ENCODE data around the gene DISC1.
"Not testable (repeated sequence)": the region's sequence is repeated elsewhere in the genome, so short reads cannot be mapped to it uniquely, and the experiment has no call there.

Gene DISC1

DNA sequence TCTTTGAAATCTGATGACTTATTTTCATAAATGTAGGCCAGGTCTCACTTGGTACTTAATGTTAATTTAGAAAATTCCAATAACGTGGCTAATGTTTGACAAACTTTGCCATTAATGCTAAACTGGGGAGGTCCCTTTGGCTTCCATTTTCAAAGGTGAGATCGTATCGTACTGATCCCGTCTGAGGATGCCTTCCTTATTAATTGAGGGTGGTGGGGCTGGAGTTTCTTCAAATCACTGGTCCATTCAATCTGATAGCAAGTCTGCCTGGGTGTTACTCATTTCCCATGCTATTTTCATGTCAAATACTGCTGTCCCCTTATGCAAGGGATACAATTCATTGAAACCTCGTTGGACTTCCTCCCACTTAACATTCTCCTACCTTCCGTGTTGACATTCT lies 327.1 kb downstream of the DISC1 start:
- Mint-ChIP-seq H3K9me3 (peaks cover 11% of the 10 kb centered on the region), H3K27ac (no peak overlapping the region), H3K4me3 (no peak overlapping the region), H3K27me3 (no peaks in the 10 kb centered on the region), H3K36me3 (peaks cover 15% of the 10 kb centered on the region), H3K4me1 (no peaks in the 10 kb centered on the region)

- H3K9me3 Mint-ChIP-seq: peaks cover 11% of the 10 kb centered on the region
- no peak overlapping the region for H3K4me3 Mint-ChIP-seq
- no peak overlapping the region for H3K27ac Mint-ChIP-seq
- H3K36me3 Mint-ChIP-seq: peaks cover 22% of the 10 kb centered on the region
- H3K4me1 Mint-ChIP-seq: no peaks in the 10 kb centered on the region
- no peaks in the 10 kb centered on the region for H3K27me3 Mint-ChIP-seq
Observed at GRCh38 chr1:231954751-231955150, 328.2 kb downstream of the DISC1 start.

- Mint-ChIP-seq H3K4me1 (no peaks in the 10 kb centered on the region), H3K36me3 (peaks cover 24% of the 10 kb centered on the region), H3K27ac (no peak overlapping the region), H3K9me3 (peaks cover 11% of the 10 kb centered on the region), H3K27me3 (no peaks in the 10 kb centered on the region), H3K4me3 (no peak overlapping the region)
Observed at GRCh38 chr1:231957359-231957758, 330.8 kb downstream of the DISC1 start.

DNA sequence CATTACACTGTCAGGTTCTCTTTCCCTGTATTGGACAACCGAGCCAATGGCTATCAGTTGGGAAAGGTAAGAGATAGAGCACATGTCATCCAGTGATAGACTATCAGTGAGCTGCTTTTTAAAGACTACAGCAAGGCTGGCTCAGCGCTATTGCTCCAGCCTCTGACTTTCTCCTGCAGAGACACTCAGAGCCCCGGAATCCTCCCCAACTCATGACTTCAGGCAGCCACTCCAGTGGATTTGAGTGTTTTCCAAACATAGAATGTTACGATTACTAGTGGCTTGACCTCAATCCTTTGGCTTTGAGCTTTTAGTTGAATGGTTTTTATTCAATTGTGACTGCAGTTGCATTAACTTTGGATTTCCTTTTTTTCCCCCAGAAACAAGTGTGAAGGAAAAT lies 331.9 kb downstream of the DISC1 start:
- Mint-ChIP-seq H3K9me3 (peaks cover 11% of the 10 kb centered on the region), H3K27ac (no peak overlapping the region), H3K4me3 (no peak overlapping the region), H3K4me1 (no peaks in the 10 kb centered on the region), H3K27me3 (no peaks in the 10 kb centered on the region), H3K36me3 (peaks cover 28% of the 10 kb centered on the region)

DNA sequence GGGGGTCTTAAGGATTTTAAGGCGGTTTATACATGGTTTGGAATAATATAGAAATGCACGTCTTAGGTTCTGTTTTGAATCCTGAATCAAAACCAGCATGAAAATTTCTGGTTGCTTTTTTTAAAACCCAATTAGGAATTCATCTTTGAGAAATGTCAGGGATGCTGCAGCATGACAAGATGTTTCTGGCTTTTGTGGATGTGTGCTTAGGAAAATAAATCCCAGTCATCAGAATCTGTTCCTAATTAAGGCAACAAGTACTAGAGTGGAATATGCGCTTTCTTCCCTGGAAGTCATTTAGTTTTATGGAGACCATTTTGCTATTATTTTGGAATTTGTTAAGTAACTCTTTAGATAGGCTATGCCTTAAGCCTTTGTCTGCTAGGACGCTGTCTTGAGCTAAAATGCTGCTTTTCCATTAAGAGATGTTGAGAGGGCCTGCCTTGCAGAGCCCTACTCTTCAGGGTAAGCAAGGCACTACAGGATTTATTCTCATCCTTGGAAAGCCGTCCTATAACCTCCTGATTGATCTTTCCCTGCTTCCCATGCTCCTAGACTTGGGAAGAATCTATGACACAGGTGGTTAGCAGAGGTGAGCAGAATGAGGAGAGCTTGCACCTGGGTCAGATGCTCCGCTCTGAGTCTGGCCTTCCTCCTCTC lies 332.8 kb downstream of the DISC1 start:
- no peak overlapping the region for H3K27ac Mint-ChIP-seq
- H3K27me3 Mint-ChIP-seq: no peaks in the 10 kb centered on the region
- no peaks in the 10 kb centered on the region for H3K4me1 Mint-ChIP-seq
- peaks cover 28% of the 10 kb centered on the region for H3K36me3 Mint-ChIP-seq
- no peak overlapping the region for H3K4me3 Mint-ChIP-seq
- H3K9me3 Mint-ChIP-seq: peaks cover 11% of the 10 kb centered on the region

GRCh38 chr1:231961801-231962200 lies 335.2 kb downstream of the DISC1 start:
- not testable (repeated sequence) for H3K27me3 Mint-ChIP-seq, H3K27ac Mint-ChIP-seq, H3K4me3 Mint-ChIP-seq, H3K4me1 Mint-ChIP-seq, H3K9me3 Mint-ChIP-seq
- H3K36me3 Mint-ChIP-seq: peaks cover 20% of the 10 kb centered on the region

- Mint-ChIP-seq H3K4me3 (no peak overlapping the region), H3K36me3 (peaks cover 21% of the 10 kb centered on the region), H3K27me3 (no peaks in the 10 kb centered on the region), H3K27ac (no peak overlapping the region), H3K9me3 (no peaks in the 10 kb centered on the region), H3K4me1 (no peaks in the 10 kb centered on the region)
Observed at GRCh38 chr1:231962636-231963035, 336.0 kb downstream of the DISC1 start.

GRCh38 chr1:231964241-231964640 lies 337.7 kb downstream of the DISC1 start:
- Mint-ChIP-seq H3K27ac (no peak overlapping the region), H3K9me3 (no peaks in the 10 kb centered on the region), H3K36me3 (peaks cover 19% of the 10 kb centered on the region), H3K4me1 (no peaks in the 10 kb centered on the region), H3K4me3 (no peak overlapping the region), H3K27me3 (no peaks in the 10 kb centered on the region)

- no peaks in the 10 kb centered on the region for H3K4me1 Mint-ChIP-seq
- H3K27ac Mint-ChIP-seq: no peak overlapping the region
- H3K4me3 Mint-ChIP-seq: no peak overlapping the region
- H3K9me3 Mint-ChIP-seq: no peaks in the 10 kb centered on the region
- no peaks in the 10 kb centered on the region for H3K27me3 Mint-ChIP-seq
- peaks cover 15% of the 10 kb centered on the region for H3K36me3 Mint-ChIP-seq
Observed at GRCh38 chr1:231964961-231965360, 338.4 kb downstream of the DISC1 start.

- peaks cover 19% of the 10 kb centered on the region for H3K36me3 Mint-ChIP-seq
- no peaks in the 10 kb centered on the region for H3K27me3 Mint-ChIP-seq
- H3K27ac Mint-ChIP-seq: no peak overlapping the region
- H3K4me1 Mint-ChIP-seq: no peaks in the 10 kb centered on the region
- no peak overlapping the region for H3K4me3 Mint-ChIP-seq
- H3K9me3 Mint-ChIP-seq: no peaks in the 10 kb centered on the region
Observed at GRCh38 chr1:231965615-231966014, 339.0 kb downstream of the DISC1 start.

DNA sequence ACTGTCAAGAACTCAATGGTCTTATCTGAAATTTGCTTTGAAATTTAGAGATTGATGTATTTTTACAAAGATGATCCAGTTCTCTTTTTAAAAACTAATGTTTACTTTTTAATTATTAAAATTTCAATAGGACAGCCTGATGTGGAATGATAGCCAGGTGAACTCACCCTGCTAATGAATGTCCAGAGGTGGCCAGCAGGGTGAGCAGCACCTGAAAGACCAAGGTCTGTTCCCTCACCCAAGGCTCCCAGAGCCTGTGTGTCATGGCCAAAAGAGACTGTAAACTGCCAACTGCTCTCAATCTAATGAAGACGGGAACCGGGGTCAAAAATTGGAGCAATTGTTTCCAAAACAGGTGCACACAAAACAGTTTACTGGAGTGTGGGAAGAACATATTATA lies 340.4 kb downstream of the DISC1 start:
- Mint-ChIP-seq H3K27ac (no peak overlapping the region), H3K9me3 (no peaks in the 10 kb centered on the region), H3K36me3 (peaks cover 23% of the 10 kb centered on the region), H3K27me3 (no peaks in the 10 kb centered on the region), H3K4me3 (no peak overlapping the region), H3K4me1 (no peaks in the 10 kb centered on the region)

- no peaks in the 10 kb centered on the region for H3K9me3 Mint-ChIP-seq
- peaks cover 20% of the 10 kb centered on the region for H3K36me3 Mint-ChIP-seq
- H3K4me1 Mint-ChIP-seq: no peaks in the 10 kb centered on the region
- no peak overlapping the region for H3K4me3 Mint-ChIP-seq
- no peak overlapping the region for H3K27ac Mint-ChIP-seq
- H3K27me3 Mint-ChIP-seq: no peaks in the 10 kb centered on the region
Observed at GRCh38 chr1:231969076-231969475, 342.5 kb downstream of the DISC1 start.

DNA sequence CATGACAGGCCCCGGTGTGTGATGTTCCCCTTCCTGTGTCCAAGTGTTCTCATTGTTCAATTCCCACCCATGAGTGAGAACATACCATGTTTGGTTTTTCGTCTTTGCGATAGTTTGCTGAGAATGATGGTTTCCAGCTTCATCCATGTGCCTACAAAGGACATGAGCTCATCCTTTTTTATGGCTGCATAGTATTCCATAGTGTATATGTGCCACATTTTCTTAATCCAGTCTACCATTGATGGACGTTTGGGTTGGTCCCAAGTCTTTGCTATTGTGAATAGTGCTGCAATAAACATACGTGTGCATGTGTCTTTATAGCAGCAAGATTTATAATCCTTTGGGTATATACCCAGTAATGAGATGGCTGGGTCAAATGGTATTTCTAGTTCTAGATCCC lies 343.2 kb downstream of the DISC1 start:
- H3K27me3 Mint-ChIP-seq, H3K4me3 Mint-ChIP-seq, H3K9me3 Mint-ChIP-seq, H3K27ac Mint-ChIP-seq, H3K4me1 Mint-ChIP-seq: not testable (repeated sequence)
- peaks cover 20% of the 10 kb centered on the region for H3K36me3 Mint-ChIP-seq

DNA sequence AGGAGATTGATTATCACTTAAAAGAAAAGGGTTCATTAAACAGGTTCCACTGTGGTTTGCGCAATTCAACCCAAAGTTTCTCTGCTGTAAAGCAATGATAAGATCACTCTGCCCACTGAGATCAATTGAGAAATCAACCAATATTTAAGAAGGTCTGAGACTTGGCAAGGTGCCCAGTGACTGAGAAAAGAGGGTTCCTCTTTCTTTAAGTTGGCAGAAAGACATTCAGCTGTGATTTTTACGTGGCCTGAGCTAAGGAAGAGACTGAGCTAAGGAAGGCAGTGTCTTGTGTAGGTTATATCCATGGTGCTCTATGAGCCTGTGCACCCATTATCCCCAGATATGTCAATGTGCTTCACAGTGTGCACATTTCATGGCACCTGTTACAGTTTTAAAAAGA lies 344.1 kb downstream of the DISC1 start:
- no peaks in the 10 kb centered on the region for H3K4me1 Mint-ChIP-seq
- H3K27me3 Mint-ChIP-seq: no peaks in the 10 kb centered on the region
- H3K9me3 Mint-ChIP-seq: peaks cover 5% of the 10 kb centered on the region
- H3K4me3 Mint-ChIP-seq: no peak overlapping the region
- peaks cover 23% of the 10 kb centered on the region for H3K36me3 Mint-ChIP-seq
- H3K27ac Mint-ChIP-seq: no peak overlapping the region

DNA sequence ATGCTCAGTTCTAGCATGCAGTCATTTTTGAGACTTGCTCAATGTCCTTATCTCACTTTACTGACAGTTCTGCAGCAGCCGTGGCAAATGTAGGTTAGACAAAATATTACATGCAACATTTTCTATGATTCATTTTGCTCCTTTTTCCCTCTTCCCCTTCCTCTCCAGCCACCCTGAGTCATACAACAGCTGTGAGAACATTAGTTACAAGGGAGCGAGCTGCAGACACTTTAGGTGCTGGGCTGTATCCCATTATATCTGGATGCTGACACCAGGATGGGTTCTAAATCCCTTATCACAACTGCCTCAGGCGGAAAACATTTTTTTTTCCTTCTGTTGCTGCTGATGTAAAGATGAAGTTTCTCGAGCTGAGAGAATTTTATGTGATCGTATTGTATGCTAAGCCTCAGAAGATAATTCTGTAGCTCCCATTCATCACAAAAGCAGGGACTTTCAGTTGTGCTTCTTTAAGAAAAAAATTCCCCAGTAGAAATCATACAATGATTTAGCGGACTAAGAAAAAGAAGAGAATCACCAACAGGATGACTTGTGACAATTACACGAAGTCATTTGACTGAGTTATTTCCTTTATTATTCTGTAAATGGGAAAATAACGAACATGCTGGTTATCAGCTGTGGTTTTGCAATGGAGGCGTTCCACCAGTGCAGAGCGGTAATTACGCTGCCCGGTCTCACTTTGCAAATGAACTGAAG lies 345.0 kb downstream of the DISC1 start:
- H3K9me3 Mint-ChIP-seq: peaks cover 10% of the 10 kb centered on the region
- H3K27me3 Mint-ChIP-seq: no peaks in the 10 kb centered on the region
- peaks cover 29% of the 10 kb centered on the region for H3K36me3 Mint-ChIP-seq

DNA sequence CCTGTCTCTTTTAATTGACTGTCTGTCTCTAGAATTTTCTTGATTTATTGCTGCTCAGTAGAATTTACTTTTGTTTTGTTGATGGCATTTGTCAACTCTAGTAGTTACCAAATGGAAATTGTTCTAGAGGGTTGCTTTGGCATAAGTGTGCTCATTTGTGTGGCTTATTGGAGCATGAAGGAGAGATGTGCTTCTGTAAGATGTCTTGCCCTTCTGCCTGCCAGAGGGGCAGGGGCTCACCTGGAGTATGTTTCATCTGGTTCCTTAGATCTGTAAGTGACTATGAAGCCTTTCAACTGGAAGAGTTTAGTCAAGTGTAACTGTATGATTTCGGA lies 345.5 kb downstream of the DISC1 start:
- peaks cover 13% of the 10 kb centered on the region for H3K9me3 Mint-ChIP-seq
- no peak overlapping the region for H3K4me3 Mint-ChIP-seq
- peaks cover 29% of the 10 kb centered on the region for H3K36me3 Mint-ChIP-seq
- no peaks in the 10 kb centered on the region for H3K4me1 Mint-ChIP-seq
- H3K27me3 Mint-ChIP-seq: no peaks in the 10 kb centered on the region
- H3K27ac Mint-ChIP-seq: no peak overlapping the region

More for the DNA sequence above, 345.0 kb downstream of the DISC1 start:
- H3K4me1 Mint-ChIP-seq: no peaks in the 10 kb centered on the region
- H3K4me3 Mint-ChIP-seq: no peak overlapping the region
- H3K27ac Mint-ChIP-seq: no peak overlapping the region

GRCh38 chr1:231973830-231974229 lies 347.2 kb downstream of the DISC1 start:
- Mint-ChIP-seq H3K27ac (no peak overlapping the region), H3K27me3 (no peaks in the 10 kb centered on the region), H3K9me3 (peaks cover 22% of the 10 kb centered on the region), H3K4me3 (no peak overlapping the region), H3K4me1 (no peaks in the 10 kb centered on the region), H3K36me3 (peaks cover 31% of the 10 kb centered on the region)

Measured in activated naive CD4-positive, alpha-beta T cell treated with anti-CD3 and anti-CD28 coated beads, Interleukin-2, amount 50 U/mL, for 24 hours (primary cell).